Esophagus mucosa (tissue), 1 donor: Measurements from ENCODE around the gene BORA. TPM values are rescaled to one million over a fixed set of nuclear protein-coding genes. Genes with fewer than 3 reads are reported as not detected.
"Not testable (repeated sequence)": the region's sequence is repeated elsewhere in the genome, so short reads cannot be mapped to it uniquely, and the experiment has no call there.

Experiments
- ATAC-seq: fragments of 200-7000 bp; cut with Tn5 transposase; one replicate; pipeline ENCODE4 v1.9.1; 2020
- total RNA-seq: library from RNA; stranded (reverse); gene quantifications from one replicate; pipeline ENCODE4 v1.2.4, GENCODE V29; 2023
- donor health status: DM: yes; HTN: yes; CAD: no.

The BORA gene
- total RNA-seq, 1 donor from 2014 or later = 4.9 TPM

DNA sequence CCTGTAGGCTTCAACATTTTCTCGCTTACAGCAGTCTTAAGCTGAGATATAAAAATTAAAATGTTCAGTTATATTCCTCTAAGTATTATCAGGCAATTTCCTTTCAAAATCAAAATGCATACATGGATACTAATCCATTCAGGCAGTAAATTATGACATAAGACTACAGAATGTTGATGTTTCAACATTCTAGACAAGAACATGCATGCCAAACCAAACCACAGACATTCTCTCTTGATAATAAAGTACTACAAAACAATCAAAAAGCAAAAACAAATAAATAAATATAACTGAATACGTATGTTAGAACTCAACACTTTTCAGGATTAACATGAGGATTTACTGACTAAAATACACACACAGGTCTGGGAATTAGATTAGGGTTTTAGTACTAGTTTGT is 46.3 kb downstream of the BORA start:
- no peak for ATAC-seq

- ATAC-seq = peak; percentile 100
These were observed 54.0 kb downstream of the BORA start, which contains the start of the genes DIS3 and PIBF1 for GRCh38 chr13:72781451-72782439. Gene DIS3 (minus strand): TSS chr13:72781900. CDS start chr13:72781832, 68 bp downstream. Gene PIBF1 (plus strand): TSS chr13:72782133. CDS start chr13:72783470, 1,337 bp downstream.

GRCh38 chr13:72782717-72783116 is 55.0 kb downstream of the BORA start:
- ATAC-seq = no peak

- ATAC-seq = not testable (repeated sequence)
These were observed 57.0 kb downstream of the BORA start for GRCh38 chr13:72784679-72785078.

DNA sequence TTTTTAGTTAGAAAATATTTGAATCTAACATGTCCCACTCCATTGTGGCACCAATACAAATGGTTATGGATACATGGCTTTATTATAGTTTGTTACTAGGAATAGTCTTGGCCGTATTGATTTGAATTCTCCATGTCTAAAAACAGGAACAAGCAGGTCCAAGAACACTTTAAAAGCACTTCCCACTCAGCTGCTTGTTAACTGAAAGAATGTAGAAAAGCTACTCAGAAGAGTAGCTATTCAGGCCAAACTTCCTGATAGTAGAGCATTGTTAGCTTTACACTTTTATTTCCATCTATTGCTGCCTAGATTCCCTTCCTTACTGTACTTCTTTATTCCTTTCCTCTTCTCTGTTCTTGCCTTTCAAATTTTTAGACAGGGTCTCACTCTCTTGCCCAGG is 61.1 kb downstream of the BORA start:
- no peak for ATAC-seq

DNA sequence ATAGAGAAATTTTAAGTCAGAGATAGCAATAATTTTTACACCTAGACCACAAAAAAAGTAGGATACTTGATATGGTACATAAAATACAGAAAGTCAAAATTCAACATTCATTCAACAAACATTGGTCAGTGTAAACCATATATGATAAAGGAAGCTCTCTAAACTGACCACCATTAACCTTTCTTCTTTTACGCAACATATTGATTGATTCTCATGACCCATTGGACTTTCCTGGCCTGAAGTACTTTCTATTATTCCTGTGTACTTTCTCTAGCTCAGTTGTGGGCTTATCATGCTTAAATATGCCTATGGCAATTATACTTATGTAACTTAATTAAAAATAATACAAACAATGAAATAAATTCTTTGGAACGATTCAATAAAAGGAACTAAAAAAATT is 64.9 kb downstream of the BORA start:
- no peak for ATAC-seq

DNA sequence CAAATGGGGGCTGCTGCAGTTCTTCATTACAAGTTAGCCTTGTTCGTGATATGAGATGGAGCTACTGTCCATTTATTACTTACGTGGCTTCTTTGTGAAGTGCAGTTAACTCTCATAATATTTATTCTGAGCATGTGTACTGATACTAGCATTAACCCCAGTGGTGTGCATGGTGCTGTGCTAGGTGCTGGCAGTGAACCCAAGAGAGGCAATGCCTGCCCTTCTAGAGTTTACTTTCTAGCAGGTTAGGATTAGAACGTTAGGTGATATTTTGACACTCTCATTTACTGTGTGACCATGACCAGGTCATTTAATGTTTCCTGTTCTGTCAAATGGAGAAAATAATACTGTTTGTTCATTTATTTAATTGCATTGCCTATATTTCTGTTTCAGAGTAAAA is 71.1 kb downstream of the BORA start:
- no peak for ATAC-seq

DNA sequence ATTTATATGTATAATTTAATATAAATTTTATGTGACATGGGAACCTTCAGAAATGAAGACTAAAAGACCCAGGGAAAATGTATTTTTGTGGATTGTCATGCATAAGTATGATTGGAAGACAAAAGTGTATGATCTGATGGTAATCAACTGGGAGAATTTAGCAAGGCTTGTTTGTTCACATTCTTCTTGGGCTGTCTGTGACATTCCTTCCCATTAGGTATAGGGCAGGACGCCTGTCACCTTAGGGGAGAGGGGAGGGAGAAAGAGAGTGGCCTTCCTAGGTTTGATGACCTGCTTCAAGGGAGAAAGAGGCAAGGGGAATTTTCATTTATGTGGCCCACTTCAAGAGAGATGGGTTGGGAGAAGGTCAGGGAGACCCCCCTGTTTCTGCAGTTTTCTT is 76.6 kb downstream of the BORA start:
- no peak for ATAC-seq

Other genes starting within 250 kb of the BORA start
- gene MZT1, start 294 bp upstream of the BORA start, total RNA-seq = 6.5 TPM
- 19.7 TPM for gene DIS3, start 54.0 kb downstream of the BORA start, total RNA-seq
- gene PIBF1, start 54.2 kb downstream of the BORA start, total RNA-seq = 6.5 TPM